ENCODE measurements around the gene ACTN4.

Gene ACTN4

DNA sequence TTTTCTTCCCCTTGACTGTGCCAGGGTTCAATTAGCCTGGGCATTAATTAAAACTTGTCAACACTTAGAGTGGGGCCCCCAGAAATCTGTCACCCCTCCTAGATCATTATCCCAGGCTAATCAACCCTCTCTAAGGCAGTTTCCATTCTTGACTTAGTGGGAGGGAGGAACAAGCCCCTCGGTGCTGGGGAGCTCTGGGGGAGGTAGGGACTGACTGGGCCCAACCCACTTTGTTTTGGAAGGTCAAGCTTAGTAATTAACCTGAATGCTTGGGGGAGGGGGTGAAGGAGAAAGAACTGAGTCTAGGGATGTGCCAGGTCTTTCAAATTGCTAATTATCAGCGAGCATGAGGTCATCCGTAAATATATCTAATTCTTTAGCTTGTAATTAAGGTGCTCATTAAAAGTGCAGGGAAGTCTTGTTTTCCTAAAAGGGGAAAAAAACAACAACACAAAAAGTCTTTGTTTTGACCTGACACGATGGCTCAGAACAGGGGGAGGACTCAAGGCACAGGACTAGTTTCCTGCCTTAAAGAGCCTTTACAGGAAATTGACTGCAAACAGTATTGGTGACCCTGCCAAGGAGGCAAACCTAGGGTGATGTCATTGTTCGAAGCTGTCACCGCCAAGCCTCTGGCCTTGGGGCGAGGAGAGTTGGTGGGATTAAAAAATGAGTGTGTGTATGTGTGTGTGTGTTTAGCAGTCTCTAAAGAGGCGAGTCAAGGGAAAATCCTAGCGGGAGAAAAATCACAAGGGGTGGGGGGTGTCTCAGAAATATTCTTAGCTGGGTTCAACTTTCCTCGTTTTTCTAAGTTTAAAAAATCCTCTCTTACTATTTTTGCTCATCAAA lies 19.4 kb downstream of the ACTN4 start:
- in situ Hi-C loops (cut with HindIII; ENCODE audit: low sequenced_read_pairs) = no loop called here
- DNase-seq (ENCODE audit: low read depth, low spot score) = peak; percentile 79
- TF ChIP-seq, protein P1, sequence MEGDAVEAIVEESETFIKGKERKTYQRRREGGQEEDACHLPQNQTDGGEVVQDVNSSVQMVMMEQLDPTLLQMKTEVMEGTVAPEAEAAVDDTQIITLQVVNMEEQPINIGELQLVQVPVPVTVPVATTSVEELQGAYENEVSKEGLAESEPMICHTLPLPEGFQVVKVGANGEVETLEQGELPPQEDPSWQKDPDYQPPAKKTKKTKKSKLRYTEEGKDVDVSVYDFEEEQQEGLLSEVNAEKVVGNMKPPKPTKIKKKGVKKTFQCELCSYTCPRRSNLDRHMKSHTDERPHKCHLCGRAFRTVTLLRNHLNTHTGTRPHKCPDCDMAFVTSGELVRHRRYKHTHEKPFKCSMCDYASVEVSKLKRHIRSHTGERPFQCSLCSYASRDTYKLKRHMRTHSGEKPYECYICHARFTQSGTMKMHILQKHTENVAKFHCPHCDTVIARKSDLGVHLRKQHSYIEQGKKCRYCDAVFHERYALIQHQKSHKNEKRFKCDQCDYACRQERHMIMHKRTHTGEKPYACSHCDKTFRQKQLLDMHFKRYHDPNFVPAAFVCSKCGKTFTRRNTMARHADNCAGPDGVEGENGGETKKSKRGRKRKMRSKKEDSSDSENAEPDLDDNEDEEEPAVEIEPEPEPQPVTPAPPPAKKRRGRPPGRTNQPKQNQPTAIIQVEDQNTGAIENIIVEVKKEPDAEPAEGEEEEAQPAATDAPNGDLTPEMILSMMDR (IDR thresholded peaks at IDR 0.05; ENCODE audit: low read depth, low read length) = no peak
- H3K4me3 ChIP-seq (ENCODE audit: low read depth, low read length) = no peak overlapping the region

DNA sequence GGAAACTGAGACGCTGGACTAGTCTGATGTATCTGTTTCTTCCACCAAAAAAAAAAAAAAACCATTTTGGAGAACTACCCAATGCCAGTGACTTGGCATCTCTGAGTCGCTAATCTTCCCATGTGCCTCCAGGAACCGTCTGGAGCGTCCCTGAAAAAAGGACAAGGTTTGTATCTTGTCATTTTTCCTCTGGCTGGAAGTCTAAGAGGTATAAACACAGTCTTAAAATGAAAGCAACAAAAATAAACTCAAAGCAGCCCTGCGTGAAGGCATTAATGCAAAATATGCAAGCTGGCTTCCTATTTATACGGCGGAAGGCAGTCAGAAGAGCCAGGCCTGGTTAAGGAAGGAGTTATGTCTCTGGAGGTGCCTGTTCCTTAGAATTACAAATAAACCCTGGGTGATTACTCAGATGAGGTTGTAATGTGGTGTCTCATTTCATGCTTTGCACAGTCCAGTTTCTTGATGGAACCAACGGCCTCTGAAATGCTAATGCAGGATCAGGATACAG lies 20.3 kb downstream of the ACTN4 start:
- in situ Hi-C loops (cut with HindIII; ENCODE audit: low sequenced_read_pairs) = no loop called here
- peak; percentile 88 for DNase-seq (ENCODE audit: low read depth, low spot score)
- no peak overlapping the region for H3K4me3 ChIP-seq (ENCODE audit: low read depth, low read length)
- TF ChIP-seq, protein P1 (IDR thresholded peaks at IDR 0.05; ENCODE audit: low read depth, low read length) = no peak

DNA sequence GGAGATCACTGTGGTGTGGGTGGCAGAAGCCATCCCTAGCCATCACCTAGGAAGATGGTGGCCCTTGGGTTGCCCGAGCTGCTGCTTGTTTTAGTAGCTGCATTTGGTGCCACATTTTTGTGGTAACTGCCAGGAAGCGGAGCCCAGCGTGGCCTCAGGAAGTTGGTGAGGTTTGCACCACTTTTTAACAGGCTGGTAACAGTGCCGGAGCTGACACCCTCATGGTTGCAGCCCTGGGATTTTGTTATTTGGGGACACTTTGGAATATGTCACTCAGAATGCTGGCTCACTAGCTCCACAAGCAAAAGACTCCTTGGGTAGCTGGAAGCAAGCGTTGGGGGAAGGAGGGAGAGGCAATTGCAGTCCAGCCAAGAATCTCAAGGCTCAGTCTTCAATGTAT lies 22.1 kb downstream of the ACTN4 start:
- no peak for DNase-seq (ENCODE audit: low read depth, low spot score)
- no peak overlapping the region for H3K4me3 ChIP-seq (ENCODE audit: low read depth, low read length)
- in situ Hi-C loops (cut with HindIII; ENCODE audit: low sequenced_read_pairs) = no loop called here
- TF ChIP-seq, protein P1 (IDR thresholded peaks at IDR 0.05; ENCODE audit: low read depth, low read length) = no peak

DNA sequence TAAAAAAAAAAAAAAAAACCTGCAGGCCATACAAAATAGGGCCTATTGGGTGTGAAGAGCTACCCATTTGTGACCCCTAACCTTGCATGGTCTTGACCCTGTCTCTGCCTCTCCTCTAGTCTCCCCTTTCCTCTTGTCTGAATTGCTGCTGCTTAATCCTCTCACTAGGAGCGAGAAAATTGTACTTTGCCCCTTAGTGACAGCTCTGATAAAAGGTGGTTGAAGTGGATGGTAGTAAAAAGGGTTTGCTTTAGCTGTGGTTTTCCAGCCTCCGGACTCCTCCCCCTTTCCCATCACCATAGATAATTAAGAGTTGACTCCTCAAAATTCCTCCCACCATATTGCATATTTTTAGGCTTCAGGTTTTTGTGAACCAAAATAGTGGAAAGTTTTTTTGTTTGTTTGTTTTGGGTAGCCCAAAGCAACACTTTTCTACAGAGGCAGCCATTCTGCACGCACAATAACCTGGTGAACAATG lies 23.5 kb downstream of the ACTN4 start:
- H3K4me3 ChIP-seq (ENCODE audit: low read depth, low read length) = no peak overlapping the region
- in situ Hi-C loops (cut with HindIII; ENCODE audit: low sequenced_read_pairs) = no loop called here
- no peak for DNase-seq (ENCODE audit: low read depth, low spot score)
- TF ChIP-seq, protein P1 (IDR thresholded peaks at IDR 0.05; ENCODE audit: low read depth, low read length) = no peak

DNA sequence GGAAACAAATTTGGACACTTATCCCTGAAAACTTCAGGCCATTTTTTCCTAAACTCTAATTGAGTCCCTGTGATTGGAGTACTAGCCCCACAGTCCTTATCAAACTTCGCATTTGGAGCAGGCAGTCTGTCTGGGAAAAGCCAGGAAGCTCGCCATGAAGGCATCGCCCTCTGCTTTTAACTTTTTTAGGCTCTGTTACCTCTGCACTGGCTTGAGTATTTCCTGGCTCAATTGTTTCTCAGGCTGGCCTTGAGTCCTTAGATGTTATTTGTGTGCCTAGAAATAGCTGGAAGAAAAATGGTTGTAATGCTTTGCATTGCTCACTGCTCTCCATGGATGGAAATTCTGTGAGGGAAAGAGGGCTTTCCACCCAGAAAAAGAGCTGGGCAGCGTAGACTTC lies 24.2 kb downstream of the ACTN4 start:
- no peak overlapping the region for H3K4me3 ChIP-seq (ENCODE audit: low read depth, low read length)
- DNase-seq (ENCODE audit: low read depth, low spot score) = no peak
- TF ChIP-seq, protein P1 (IDR thresholded peaks at IDR 0.05; ENCODE audit: low read depth, low read length) = no peak
- in situ Hi-C loops (cut with HindIII; ENCODE audit: low sequenced_read_pairs) = no loop called here

DNA sequence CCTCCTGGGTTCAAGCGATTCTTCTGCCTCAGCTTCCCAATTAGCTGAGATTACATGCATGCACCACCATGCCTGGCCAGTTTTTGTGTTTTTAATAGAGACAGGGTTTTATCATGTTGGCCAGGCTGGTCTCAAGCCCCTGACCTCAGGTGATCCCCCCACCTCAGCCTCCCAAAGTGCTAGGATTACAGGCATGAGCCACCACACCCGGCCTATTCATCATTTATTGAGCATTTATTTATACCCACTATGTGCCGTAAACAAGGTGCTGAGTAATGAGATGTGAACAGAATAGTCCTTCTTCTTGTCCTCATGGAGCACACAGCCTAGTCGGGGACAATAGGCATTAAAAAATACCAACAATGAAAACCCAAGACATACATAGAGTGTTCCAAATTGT lies 25.6 kb downstream of the ACTN4 start:
- in situ Hi-C loops (cut with HindIII; ENCODE audit: low sequenced_read_pairs) = no loop called here
- TF ChIP-seq, protein P1 (IDR thresholded peaks at IDR 0.05; ENCODE audit: low read depth, low read length) = no peak
- no peak for DNase-seq (ENCODE audit: low read depth, low spot score)
- no peak overlapping the region for H3K4me3 ChIP-seq (ENCODE audit: low read depth, low read length)

All from astrocyte of the spinal cord (primary cell).